ENCODE data around the gene ANXA3.
"Not testable (repeated sequence)": the region's sequence is repeated elsewhere in the genome, so short reads cannot be mapped to it uniquely, and the experiment has no call there.

ANXA3 gene

GRCh38 chr4:78551420-78552351, at the start of gene ANXA3:
Gene ANXA3, plus strand, starts transcription at chr4:78551770. Its CDS starts 2,704 bp downstream, at chr4:78554474.
- peak; percentile 23 for DNase-seq

DNA sequence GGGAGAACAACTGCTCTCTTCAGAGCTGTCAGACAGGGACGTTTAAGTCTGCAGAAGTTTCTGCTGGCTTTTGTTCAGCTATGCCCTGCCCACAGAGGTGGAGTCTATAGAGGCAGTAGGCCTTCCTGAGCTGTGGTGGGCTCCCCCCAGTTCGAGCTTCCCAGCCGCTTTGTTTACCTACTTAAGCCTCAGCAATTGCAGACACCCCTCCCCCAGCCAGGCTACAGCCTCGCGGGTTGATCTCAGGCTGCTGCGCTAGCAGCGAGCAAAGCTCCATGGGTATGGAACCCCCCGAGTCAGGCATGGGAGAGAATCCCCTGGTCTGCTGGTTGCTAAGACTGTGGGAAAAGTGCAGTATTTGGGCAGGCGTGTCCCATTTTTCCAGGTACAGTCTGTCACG, 45.3 kb upstream of the ANXA3 start:
- DNase-seq = not testable (repeated sequence)

- DNase-seq = no peak
These were observed 42.5 kb upstream of the ANXA3 start for GRCh38 chr4:78509043-78509442.

GRCh38 chr4:78510108-78510507, 41.5 kb upstream of the ANXA3 start:
- no peak for DNase-seq

DNA sequence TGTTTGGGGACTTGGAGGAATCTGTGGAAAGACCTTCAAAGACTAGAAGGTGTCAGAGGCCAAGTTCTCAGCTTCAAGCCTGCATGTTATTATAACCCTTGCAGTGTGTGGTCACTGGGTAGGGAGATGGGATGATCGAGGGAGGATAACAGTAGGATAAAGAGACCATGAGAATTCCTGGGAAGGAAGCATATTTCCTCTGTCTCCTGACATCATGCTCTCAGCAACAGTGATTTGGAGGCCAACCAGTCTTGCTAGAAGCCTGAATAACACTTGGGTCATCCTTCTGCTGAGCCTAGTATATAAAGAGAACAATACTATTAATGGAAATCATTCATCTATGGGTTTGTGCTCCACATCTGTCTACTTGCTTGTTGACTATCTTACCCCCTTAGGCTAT, 40.9 kb upstream of the ANXA3 start:
- no peak for DNase-seq

DNA sequence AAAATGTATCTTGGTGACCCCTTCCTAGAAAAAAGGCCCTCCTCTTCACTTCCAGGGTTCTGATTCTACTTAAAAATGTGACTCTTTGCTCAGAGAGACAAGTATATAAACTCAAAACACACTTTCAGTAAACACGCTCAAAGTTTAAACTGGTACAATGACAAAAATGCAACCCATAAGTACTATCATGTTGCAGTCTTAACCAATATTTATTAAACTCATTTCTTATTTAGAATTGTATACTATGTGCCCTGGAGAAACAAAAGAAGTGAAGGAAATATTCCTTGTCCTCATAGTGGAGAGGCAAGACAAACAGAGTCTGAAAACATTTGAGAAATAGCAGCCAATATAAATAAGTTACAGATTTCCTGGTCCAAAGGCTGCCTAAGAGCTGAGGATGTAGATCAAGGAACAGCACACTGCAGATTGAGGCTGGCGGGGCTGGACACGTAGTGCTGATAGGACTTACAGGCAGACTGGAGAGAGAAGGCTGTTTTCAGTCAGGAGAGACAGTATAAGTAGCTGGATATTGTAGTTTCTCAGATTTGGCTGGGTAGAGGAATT, 39.1 kb upstream of the ANXA3 start:
- DNase-seq = no peak

DNA sequence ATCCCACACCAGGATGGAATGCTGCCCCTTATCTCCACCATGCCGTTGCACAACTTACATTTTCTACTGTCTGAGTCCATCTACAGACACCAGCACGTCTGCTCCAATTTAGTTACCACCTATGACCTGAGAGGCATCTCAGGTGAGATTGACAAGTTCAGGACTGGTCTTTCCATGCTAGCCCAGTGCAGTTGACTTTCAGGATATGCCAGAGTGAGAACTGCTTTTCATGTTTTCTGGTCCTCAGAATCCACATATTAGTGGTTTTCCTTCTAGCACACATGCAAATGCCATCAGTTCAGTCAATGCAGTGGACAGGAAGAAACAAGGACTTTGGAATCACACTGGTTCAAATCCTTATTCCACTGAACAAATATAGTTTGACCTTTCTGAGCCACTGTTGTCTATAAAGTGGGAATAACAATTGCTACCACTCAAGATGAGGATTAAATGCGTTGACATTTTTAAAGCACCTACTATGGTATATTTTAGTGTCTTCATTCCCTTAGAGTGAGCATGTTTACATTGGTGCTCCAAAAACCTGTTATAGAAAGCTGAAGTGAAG, 38.1 kb upstream of the ANXA3 start:
- no peak for DNase-seq

DNA sequence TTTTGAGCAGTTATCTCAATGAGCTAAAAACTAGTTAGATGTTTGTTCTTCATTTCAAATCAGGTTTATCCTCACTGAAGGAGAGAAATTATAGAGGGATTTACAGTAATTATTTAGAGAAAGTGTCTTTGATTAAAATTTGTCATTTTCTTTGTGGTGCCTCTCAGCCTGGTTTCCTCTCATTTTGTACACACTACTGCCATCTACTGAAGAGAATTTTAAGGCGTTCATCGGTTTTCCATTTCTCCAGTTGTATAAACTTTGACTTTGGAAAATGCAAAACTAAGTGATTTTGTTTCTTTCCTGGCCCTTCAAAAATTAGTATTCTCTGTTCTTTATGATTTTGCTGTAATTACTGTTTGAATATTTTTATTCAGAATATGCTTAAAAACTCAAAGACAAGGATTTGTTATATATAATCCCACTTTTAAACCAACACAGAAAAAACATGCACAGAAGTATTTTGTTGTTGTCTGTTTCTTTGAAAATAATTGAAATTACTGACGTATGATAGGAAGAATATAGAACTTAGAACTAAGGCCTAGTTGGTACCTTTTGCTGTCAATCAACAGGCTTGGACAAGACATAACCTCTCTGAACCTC, 34.4 kb upstream of the ANXA3 start:
- peak; percentile 15 for DNase-seq

DNA sequence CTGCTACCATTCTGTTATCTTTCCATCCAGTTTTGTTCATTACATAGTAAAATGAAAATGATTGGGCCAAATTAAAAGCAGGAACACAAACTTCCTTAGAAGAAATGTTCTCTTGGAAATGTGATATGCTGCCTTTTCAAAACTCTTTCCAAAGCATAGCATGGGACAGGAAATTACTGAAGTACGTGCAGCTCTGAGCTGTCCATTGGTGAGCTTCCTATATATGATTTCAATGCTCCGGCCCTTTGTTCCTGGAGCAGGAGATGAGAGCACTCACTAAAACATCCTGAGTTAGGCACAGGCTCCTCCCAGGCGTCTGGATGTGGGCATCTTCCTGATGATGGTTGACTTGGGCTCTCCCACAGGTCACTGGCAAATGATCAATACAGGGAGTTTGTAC, 33.0 kb upstream of the ANXA3 start:
- no peak for DNase-seq

DNA sequence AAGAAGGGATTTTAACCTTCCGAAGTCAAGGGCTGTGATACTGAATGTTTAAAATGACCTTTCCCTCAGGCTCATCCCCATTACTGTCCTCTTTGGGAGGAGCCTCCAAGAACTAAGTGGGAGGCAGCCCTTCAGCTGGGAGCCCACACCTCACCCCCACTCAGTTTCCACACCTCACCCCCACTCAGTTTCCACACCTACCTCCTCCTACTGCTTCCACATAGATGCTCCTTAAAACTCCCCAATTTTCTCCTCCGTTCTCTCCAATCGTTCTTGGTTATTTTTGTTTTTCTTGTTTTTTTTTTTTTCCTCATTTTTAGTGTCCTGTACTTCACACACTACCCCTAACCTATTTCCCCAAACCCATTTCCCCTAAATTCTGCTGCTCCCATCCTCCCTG, 31.6 kb upstream of the ANXA3 start:
- DNase-seq = no peak

- DNase-seq = no peak
These were observed 30.8 kb upstream of the ANXA3 start for GRCh38 chr4:78520808-78521226.

GRCh38 chr4:78524009-78524408, 27.6 kb upstream of the ANXA3 start:
- no peak for DNase-seq

GRCh38 chr4:78525559-78525958, 26.0 kb upstream of the ANXA3 start:
- DNase-seq = no peak

- no peak for DNase-seq
These were observed 24.5 kb upstream of the ANXA3 start for GRCh38 chr4:78527103-78527502.

DNA sequence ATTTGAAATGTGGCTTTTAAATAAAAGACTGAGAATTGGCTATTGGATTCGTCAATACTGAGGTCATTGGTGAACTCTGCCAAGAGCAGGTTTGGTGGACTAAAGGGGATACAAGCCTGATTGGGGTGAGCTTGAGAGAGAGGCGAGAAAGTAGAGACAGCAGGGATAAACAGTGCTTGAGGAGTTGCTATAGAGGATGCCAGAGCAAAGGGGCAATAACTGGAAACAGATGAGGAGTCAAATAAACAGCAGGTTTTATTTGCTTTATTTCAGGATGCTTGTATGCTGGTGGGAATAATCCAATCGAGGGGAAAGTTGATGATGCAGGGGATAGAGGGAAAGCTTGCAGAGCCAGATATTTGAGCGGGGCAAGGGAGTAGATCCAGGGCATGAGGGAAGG, 24.0 kb upstream of the ANXA3 start:
- no peak for DNase-seq

- no peak for DNase-seq
These were observed 23.2 kb upstream of the ANXA3 start for GRCh38 chr4:78528327-78528726.

DNA sequence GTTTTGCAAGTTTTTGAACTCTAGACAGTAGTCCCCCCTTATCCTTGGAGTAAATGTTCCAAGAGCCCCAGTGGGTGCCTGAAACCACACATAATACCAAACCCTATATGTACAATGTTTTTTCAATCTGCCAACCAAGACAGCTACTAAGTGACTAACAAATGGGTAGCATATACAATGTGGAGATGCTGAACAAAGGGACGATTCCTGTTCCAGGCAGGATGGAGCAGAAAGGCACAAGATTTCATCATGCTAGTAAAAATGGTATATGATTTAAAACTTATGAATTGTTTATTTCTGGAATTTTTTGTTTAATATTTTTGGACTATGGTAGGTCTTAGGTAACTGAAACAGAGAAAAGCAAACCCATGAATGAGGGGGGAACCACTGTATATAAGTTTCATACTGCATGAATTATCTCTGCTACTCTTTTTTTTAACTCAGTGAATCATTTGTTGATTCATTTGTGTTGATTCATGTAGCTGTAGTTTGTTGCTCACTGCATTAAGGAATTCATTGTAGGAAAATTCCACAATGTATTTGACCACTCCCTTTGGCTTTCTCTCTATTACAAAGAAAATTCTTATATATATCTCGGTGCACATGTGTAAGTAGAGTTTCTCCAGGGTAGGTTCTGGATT, 21.9 kb upstream of the ANXA3 start:
- no peak for DNase-seq

GRCh38 chr4:78532046-78532445, 19.5 kb upstream of the ANXA3 start:
- DNase-seq = no peak

DNA sequence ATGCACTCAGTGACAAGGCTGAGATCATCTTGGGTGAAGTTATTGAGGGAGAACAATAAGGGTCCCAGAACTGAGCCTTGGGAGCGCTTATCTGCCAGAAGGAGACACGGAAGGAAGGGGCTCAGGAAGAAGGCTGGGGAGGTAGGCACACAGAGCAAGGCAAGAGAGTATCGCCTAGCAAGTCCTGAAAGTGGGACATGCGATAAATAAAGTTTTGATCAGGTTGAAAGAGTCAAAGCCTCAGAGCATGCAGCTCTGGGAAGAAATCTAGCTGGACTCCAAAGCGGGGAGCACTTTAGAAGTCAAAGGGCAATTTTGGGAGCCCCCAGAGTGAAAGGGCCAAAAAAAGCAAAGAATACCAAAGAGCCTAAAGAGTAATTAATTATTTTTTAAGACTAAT, 17.7 kb upstream of the ANXA3 start:
- no peak for DNase-seq

GRCh38 chr4:78534286-78534955, 17.1 kb upstream of the ANXA3 start:
- DNase-seq = no peak

DNA sequence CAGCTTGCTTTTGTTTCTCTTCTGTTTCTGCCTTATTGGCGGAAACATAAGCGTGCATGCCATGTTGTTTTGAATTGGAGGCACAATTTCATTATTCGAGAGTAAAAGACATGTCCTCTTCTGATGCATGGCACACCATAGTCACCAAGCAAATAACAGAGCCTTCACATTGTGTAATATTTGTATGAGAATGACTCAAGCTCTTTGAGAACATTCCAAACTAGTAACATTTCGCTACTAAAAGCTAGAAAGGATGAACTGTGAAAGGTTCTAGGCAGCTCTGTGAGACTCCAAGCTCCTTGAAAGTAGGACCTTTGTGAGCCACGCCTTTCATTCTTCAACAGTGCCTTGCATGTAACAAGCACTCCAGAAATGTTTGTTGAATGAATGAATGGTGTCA, 9.2 kb upstream of the ANXA3 start:
- DNase-seq = no peak

GRCh38 chr4:78543424-78544125, 8.0 kb upstream of the ANXA3 start:
- DNase-seq = no peak

Data from NCI-H774 (cell line).